ENCODE measurements around the gene KCTD18.

KCTD18 gene

GRCh38 chr2:200509612-200510433 lies at the start of gene KCTD18:
KCTD18 (minus strand) TSS chr2:200510068; CDS start chr2:200507016, 3,052 bp downstream.
- FAIRE-seq = no peak

GRCh38 chr2:200540793-200541192 lies 30.9 kb upstream of the KCTD18 start:
- no peak for FAIRE-seq

GRCh38 chr2:200538139-200538538 lies 28.3 kb upstream of the KCTD18 start:
- FAIRE-seq = no peak

GRCh38 chr2:200534572-200534971 lies 24.7 kb upstream of the KCTD18 start:
- FAIRE-seq = peak; percentile 65

- FAIRE-seq = peak; percentile 3
These were observed 23.9 kb upstream of the KCTD18 start for GRCh38 chr2:200533754-200534153.

- no peak for FAIRE-seq
These were observed 18.4 kb upstream of the KCTD18 start for GRCh38 chr2:200528228-200528627.

GRCh38 chr2:200525882-200526651 lies 16.2 kb upstream of the KCTD18 start, which contains the start of gene SGO2:
SGO2 (plus strand) TSS chr2:200526207; CDS start chr2:200532976, 6,769 bp downstream.
- peak; percentile 94 for FAIRE-seq

GRCh38 chr2:200525551-200525881 lies 15.6 kb upstream of the KCTD18 start:
- no peak for FAIRE-seq

GRCh38 chr2:200525066-200525465 lies 15.2 kb upstream of the KCTD18 start:
- no peak for FAIRE-seq

- no peak for FAIRE-seq
These were observed 13.7 kb upstream of the KCTD18 start for GRCh38 chr2:200523604-200524003.

- FAIRE-seq = no peak
These were observed 13.3 kb upstream of the KCTD18 start for GRCh38 chr2:200523158-200523557.

GRCh38 chr2:200515155-200515554 lies 5.3 kb upstream of the KCTD18 start:
- FAIRE-seq = no peak

GRCh38 chr2:200509235-200509611 lies 645 bp downstream of the KCTD18 start:
- FAIRE-seq = no peak

- FAIRE-seq = no peak
These were observed 2.7 kb downstream of the KCTD18 start for GRCh38 chr2:200507179-200507578.

GRCh38 chr2:200506679-200507078 lies 3.2 kb downstream of the KCTD18 start:
- no peak for FAIRE-seq

GRCh38 chr2:200502196-200502595 lies 7.7 kb downstream of the KCTD18 start:
- FAIRE-seq = no peak

GRCh38 chr2:200498402-200499162 lies 11.3 kb downstream of the KCTD18 start:
- no peak for FAIRE-seq

GRCh38 chr2:200496696-200497095 lies 13.2 kb downstream of the KCTD18 start:
- FAIRE-seq = no peak

- FAIRE-seq = no peak
These were observed 15.8 kb downstream of the KCTD18 start for GRCh38 chr2:200494048-200494447.

- FAIRE-seq = no peak
These were observed 17.2 kb downstream of the KCTD18 start for GRCh38 chr2:200492656-200493055.

- no peak for FAIRE-seq
These were observed 19.9 kb downstream of the KCTD18 start for GRCh38 chr2:200490001-200490400.

- FAIRE-seq = no peak
These were observed 21.7 kb downstream of the KCTD18 start for GRCh38 chr2:200488169-200488568.

GRCh38 chr2:200486529-200486928 lies 23.3 kb downstream of the KCTD18 start:
- no peak for FAIRE-seq

All from A204.1 (cell line).